ENCODE data around the gene BUD13.

Gene BUD13

GRCh38 chr11:116716621-116717020 lies 56.2 kb downstream of the BUD13 start:
- TF ChIP-seq ZNF488 (tag by site-specific recombination; IDR thresholded peaks at IDR 0.05) = no peak
- no peak for TF ChIP-seq ZNF23 (tag by site-specific recombination; IDR thresholded peaks at IDR 0.05; ENCODE audit: borderline replicate concordance)
- no peak for TF ChIP-seq ZNF843 (tag by site-specific recombination; IDR thresholded peaks at IDR 0.05)
- no peak for TF ChIP-seq KLF16 (tag by site-specific recombination; IDR thresholded peaks at IDR 0.05)
- no peak for TF ChIP-seq MYNN (tag by site-specific recombination; IDR thresholded peaks at IDR 0.05; ENCODE audit: borderline replicate concordance)
- TF ChIP-seq ZNF157 (tag by site-specific recombination; IDR thresholded peaks at IDR 0.05) = no peak
- no peak for TF ChIP-seq SETDB1 (IDR thresholded peaks at IDR 0.05; ENCODE audit: insufficient read length, low read length)
- TF ChIP-seq ZNF274 (IDR thresholded peaks at IDR 0.05; ENCODE audit: low read length) = no peak
- no peak for TF ChIP-seq ZNF274 (tag by site-specific recombination; IDR thresholded peaks at IDR 0.05; ENCODE audit: borderline replicate concordance)
- no peak for TF ChIP-seq SCRT2 (tag by site-specific recombination; IDR thresholded peaks at IDR 0.05)
- TF ChIP-seq ZEB2 (tag by site-specific recombination; IDR thresholded peaks at IDR 0.05) = no peak
- no peak for TF ChIP-seq EGR2 (tag by site-specific recombination; IDR thresholded peaks at IDR 0.05; ENCODE audit: low read depth)
- TF ChIP-seq ZNF184 (tag by site-specific recombination; IDR thresholded peaks at IDR 0.05) = no peak
- no peak for TF ChIP-seq ZNF747 (tag by site-specific recombination; IDR thresholded peaks at IDR 0.05)
- TF ChIP-seq, protein P1, sequence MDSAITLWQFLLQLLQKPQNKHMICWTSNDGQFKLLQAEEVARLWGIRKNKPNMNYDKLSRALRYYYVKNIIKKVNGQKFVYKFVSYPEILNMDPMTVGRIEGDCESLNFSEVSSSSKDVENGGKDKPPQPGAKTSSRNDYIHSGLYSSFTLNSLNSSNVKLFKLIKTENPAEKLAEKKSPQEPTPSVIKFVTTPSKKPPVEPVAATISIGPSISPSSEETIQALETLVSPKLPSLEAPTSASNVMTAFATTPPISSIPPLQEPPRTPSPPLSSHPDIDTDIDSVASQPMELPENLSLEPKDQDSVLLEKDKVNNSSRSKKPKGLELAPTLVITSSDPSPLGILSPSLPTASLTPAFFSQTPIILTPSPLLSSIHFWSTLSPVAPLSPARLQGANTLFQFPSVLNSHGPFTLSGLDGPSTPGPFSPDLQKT (IDR thresholded peaks at IDR 0.05; ENCODE audit: borderline replicate concordance, low read depth, low read length) = no peak
- no peak for TF ChIP-seq ZNF791 (tag by site-specific recombination; IDR thresholded peaks at IDR 0.05)
- Histone ChIP-seq H3K36me3 (ENCODE audit: control insufficient read depth in 2 of 2, insufficient read depth in 1 of 2, low read length in 2 of 2) (no peaks in the 10 kb centered on the region), H3K27ac (ENCODE audit: extremely low read depth, low read depth, low read length) (no peak overlapping the region), H3K4me1 (ENCODE audit: control insufficient read depth, insufficient read depth, low read length) (no peaks in the 10 kb centered on the region), H3K9me3 (ENCODE audit: control insufficient read depth, insufficient read depth, low read depth, low read length) (no peaks in the 10 kb centered on the region), H3K4me3 (ENCODE audit: low read depth, low read length) (no peak overlapping the region)
- ChIA-PET CTCF (interaction anchor here (3.3 kb wide), 1 partner anchor 16 kb away, joined by 15 read pairs; no protein-coding TSS in a partner anchor), POLR2A (no interaction called here)

GRCh38 chr11:116715383-116715782 lies 57.4 kb downstream of the BUD13 start:
- POLR2A ChIA-PET = no interaction called here
- CTCF ChIA-PET = interaction anchor here (0.6 to 3.3 kb wide), 6 partner anchors 17 to 159 kb away, joined by 3 to 15 read pairs (median 4); no protein-coding TSS in a partner anchor
- no peak for TF ChIP-seq ZNF792 (tag by site-specific recombination; IDR thresholded peaks at IDR 0.05)
- no peak for TF ChIP-seq ZNF571 (tag by site-specific recombination; IDR thresholded peaks at IDR 0.05)
- TF ChIP-seq ZNF624 (tag by site-specific recombination; IDR thresholded peaks at IDR 0.05) = no peak
- TF ChIP-seq KLF9 (tag by site-specific recombination; IDR thresholded peaks at IDR 0.05; ENCODE audit: low read depth) = no peak
- no peak for TF ChIP-seq ZNF561 (tag by site-specific recombination; IDR thresholded peaks at IDR 0.05; ENCODE audit: borderline replicate concordance)
- TF ChIP-seq ZFP3 (tag by site-specific recombination; IDR thresholded peaks at IDR 0.05; ENCODE audit: low read depth) = no peak
- TF ChIP-seq, protein P2, sequence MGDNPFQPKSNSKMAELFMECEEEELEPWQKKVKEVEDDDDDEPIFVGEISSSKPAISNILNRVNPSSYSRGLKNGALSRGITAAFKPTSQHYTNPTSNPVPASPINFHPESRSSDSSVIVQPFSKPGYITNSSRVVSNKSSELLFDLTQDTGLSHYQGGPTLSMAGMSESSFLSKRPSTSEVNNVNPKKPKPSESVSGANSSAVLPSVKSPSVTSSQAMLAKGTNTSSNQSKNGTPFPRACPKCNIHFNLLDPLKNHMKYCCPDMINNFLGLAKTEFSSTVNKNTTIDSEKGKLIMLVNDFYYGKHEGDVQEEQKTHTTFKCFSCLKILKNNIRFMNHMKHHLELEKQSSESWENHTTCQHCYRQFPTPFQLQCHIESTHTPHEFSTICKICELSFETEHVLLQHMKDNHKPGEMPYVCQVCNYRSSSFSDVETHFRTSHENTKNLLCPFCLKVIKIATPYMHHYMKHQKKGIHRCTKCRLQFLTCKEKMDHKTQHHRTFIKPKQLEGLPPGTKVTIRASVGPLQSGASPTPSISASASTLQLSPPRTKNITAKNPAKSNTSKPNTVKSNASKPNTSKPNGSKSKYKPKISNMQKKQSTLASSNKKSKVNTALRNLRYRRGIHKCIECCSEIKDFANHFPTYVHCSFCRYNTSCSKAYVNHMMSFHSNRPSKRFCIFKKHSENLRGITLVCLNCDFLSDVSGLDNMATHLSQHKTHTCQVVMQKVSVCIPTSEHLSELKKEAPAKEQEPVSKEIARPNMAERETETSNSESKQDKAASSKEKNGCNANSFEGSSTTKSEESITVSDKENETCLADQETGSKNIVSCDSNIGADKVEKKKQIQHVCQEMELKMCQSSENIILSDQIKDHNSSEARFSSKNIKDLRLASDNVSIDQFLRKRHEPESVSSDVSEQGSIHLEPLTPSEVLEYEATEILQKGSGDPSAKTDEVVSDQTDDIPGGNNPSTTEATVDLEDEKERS (tag by site-specific recombination; IDR thresholded peaks at IDR 0.05) = no peak
- no peak for TF ChIP-seq ZNF830 (tag by site-specific recombination; IDR thresholded peaks at IDR 0.05; ENCODE audit: low read depth)
- no peak for TF ChIP-seq ZNF266 (tag by site-specific recombination; IDR thresholded peaks at IDR 0.05; ENCODE audit: low read depth)
- TF ChIP-seq ZIC2 (tag by site-specific recombination; IDR thresholded peaks at IDR 0.05) = no peak
- TF ChIP-seq ZNF521 (tag by site-specific recombination; IDR thresholded peaks at IDR 0.05) = no peak
- no peak for TF ChIP-seq ZBTB17 (tag by site-specific recombination; IDR thresholded peaks at IDR 0.05)
- Histone ChIP-seq H3K9me3 (ENCODE audit: control insufficient read depth, insufficient read depth, low read depth, low read length) (no peaks in the 10 kb centered on the region), H3K4me1 (ENCODE audit: control insufficient read depth, insufficient read depth, low read length) (no peaks in the 10 kb centered on the region), H3K36me3 (ENCODE audit: control insufficient read depth in 2 of 2, insufficient read depth in 1 of 2, low read length in 2 of 2) (no peaks in the 10 kb centered on the region), H3K4me3 (ENCODE audit: low read depth, low read length) (no peak overlapping the region), H3K27ac (ENCODE audit: extremely low read depth, low read depth, low read length) (no peak overlapping the region)
